GM12801 (cell line): Measurements from ENCODE around the gene INAVA.

Experiments used
- TF ChIP-seq, protein P1 (sequence below): IDR thresholded peaks from one replicate; pipeline ENCODE4 v1.5.1; 2011; ENCODE audit warnings: control low read depth; ENCODE audit not compliant: insufficient read length; ENCODE audit errors: extremely low read depth

The INAVA gene

DNA sequence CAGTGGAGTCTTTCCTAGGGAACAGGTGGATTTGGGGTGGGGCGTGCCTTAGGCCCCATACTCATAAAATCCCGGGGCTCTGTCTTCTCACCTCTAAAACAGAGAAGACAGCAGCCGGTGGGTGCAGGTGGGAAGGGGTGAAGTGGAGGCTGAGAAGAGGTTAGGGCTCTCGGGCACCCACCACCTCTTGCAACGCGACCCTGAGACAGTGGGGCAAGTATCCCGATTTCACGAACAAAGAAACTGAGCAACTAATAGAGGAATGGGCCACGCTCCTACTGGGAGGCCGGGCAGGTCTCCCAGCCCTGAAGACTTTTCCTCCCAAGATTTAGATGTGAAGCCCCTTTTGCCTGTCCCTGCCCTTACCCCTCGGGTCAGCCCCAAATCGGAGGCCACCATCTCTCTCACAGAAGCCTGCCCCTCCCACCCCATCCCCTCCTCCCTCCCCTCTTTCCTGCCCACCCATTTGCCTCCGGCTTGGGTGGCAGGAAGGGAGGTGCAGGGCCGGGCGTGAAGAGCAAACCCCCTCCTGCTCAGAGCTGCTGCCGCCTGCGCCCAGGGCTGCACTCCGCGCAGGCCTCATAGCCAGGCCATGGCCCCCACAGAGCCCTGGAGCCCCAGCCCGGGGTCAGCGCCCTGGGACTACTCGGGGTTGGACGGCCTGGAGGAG is 22.1 kb upstream of the INAVA start, which contains the start of gene GPR25:
Gene GPR25 (plus strand): TSS at position 536 of the 670 bp plus-strand sequence. CDS start 57 bp downstream, at position 593.
- TF ChIP-seq, protein P1, sequence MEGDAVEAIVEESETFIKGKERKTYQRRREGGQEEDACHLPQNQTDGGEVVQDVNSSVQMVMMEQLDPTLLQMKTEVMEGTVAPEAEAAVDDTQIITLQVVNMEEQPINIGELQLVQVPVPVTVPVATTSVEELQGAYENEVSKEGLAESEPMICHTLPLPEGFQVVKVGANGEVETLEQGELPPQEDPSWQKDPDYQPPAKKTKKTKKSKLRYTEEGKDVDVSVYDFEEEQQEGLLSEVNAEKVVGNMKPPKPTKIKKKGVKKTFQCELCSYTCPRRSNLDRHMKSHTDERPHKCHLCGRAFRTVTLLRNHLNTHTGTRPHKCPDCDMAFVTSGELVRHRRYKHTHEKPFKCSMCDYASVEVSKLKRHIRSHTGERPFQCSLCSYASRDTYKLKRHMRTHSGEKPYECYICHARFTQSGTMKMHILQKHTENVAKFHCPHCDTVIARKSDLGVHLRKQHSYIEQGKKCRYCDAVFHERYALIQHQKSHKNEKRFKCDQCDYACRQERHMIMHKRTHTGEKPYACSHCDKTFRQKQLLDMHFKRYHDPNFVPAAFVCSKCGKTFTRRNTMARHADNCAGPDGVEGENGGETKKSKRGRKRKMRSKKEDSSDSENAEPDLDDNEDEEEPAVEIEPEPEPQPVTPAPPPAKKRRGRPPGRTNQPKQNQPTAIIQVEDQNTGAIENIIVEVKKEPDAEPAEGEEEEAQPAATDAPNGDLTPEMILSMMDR: no peak

DNA sequence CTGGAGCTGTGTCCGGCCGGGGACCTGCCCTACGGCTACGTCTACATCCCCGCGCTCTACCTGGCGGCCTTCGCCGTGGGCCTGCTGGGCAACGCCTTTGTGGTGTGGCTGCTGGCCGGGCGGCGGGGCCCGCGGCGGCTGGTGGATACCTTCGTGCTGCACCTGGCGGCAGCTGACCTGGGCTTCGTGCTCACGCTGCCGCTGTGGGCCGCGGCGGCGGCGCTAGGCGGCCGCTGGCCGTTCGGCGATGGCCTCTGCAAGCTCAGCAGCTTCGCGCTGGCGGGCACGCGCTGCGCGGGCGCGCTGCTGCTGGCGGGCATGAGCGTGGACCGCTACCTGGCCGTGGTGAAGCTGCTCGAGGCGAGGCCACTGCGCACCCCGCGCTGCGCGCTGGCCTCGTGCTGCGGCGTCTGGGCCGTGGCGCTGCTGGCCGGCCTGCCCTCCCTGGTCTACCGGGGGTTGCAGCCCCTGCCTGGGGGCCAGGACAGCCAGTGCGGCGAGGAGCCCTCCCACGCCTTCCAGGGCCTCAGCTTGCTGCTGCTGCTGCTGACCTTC is 21.5 kb upstream of the INAVA start:
- TF ChIP-seq, protein P1: no peak

DNA sequence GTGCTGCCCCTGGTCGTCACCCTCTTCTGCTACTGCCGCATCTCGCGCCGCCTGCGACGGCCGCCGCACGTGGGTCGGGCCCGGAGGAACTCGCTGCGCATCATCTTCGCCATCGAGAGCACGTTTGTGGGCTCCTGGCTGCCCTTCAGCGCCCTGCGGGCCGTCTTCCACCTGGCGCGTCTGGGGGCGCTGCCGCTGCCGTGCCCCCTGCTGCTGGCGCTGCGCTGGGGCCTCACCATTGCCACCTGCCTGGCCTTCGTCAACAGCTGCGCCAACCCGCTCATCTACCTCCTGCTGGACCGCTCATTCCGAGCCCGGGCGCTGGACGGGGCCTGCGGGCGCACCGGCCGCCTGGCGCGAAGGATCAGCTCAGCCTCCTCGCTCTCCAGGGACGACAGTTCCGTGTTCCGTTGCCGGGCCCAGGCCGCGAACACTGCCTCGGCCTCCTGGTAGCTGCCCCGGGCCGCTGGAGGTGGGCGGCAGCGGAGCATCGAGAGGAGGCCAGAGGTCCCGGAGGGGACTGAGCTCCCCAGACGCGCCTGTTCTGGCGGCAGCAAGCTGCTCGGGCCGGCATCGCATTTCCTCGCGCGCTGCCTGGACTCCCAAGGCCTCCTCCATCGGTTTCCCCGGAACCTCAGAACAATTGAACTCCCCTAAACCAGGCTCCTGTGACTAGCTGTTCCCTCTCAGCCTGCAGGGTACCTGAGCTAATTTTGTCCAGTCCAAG is 20.9 kb upstream of the INAVA start:
- TF ChIP-seq, protein P1: no peak

DNA sequence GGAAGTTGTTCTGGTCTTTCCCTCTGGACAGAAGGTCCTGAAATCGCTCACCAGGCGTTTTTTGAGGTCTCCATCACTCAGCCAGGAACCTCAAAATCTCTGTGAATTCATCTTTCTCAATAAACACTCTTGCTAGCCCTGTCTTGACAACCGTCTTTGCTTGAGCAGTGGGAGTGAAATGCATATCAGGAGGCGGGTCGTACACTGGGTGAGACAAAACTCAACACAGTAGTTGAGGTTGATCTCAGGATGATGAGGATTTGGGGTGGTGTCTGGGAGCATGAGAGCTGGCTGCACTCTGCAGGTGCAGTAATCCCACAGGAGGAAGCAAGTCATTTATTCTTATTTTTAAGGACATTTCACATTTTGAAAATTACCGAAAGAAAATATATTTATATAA is 20.0 kb upstream of the INAVA start:
- TF ChIP-seq, protein P1: no peak

DNA sequence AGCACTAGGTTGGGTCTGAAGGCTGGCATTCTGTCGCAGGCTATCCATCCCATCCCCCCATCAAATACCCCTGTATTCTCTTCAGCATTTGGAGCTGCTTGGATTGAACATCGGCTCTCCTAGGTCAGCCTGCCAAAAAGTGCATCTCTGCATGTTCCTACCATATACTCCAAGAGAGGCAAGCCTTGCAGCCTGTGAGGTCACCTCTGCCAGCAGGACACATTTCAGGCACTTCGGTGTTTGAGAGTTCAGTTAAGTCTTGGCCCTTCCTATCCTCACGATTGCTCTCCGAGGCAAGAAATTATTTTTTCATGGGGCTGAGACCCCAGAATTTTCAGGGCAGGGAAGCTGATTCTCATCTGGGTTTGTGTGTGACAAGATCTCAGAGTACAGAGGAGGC is 19.3 kb upstream of the INAVA start:
- TF ChIP-seq, protein P1: no peak

DNA sequence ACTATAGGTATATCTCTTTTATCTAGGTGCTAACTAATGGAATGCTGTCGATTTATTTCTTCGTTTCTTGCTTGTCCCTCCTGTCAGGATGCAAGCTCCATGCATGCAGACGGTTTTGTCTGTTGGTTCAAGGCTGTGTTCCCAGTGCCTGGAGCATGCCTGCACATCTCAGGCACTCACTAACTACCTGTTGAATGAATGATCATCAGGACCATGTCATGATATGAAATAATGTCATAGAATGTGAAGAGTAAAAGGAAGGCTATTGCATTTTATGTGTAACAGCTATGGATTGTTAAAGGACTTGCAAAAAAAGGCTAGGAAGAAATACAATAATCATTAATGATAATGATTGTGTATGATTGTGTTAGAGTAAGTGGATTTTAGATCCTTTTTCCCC is 17.7 kb upstream of the INAVA start:
- TF ChIP-seq, protein P1: no peak

DNA sequence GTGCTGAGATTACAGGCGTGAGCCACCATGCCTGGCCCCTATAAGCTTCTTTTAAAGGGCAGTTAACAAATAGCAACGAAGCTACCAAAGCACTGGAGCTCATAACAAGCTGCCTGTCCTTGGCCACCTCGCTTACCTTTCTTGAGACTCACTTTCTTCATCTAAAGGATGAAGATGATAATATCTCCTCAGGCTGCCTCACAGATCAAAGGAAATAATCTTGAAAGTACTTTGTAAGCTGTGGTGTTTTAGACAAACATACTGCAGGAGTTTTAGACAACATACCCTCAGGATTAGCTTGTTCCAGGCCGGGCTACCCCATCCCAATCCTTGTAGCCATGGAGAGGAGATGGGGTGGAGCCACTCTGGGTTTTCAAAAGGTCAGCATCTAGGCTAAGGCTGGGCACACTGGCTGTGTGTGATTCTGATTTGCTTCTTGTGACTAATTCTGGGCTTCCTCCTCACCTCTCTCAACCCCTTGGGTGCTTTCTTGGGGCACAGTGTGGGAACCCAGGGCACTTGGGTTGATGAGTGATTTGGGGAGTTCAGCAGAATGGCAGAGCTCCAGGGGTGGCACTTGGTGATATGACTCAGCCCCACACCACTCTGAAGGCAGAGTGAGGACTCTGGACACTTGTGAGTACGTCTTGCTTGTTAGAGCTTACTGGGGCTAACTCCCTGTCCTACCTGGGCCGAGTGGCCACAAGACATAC is 16.7 kb upstream of the INAVA start:
- TF ChIP-seq, protein P1: no peak
